Adipocyte (in vitro differentiated cells): ENCODE measurements around the gene PILRB.

ENCODE experiments used
- DNase-seq: peaks from one replicate; pipeline ENCODE4 v3.0.0-alpha.2; 2015; ENCODE audit warnings: low read depth
- H3K27me3 ChIP-seq: replicated peaks from 2 replicates; pipeline ENCODE4 v1.7.0; 2013; ENCODE audit warnings: mild to moderate bottlenecking, low read length, moderate library complexity; ENCODE audit not compliant: control insufficient read depth, insufficient read depth
- H3K36me3 ChIP-seq: 2 replicates; pipeline ENCODE4 v1.7.0; 2013; ENCODE audit warnings: low read length, mild to moderate bottlenecking, moderate library complexity; ENCODE audit not compliant: control insufficient read depth, insufficient read depth, severe bottlenecking
- H3K4me1 ChIP-seq: 2 replicates; pipeline ENCODE4 v1.7.0; 2013; ENCODE audit warnings: mild to moderate bottlenecking, low read length, moderate library complexity; ENCODE audit not compliant: control insufficient read depth, insufficient read depth
- H3K4me3 ChIP-seq: 2 replicates; pipeline ENCODE4 v1.7.0; 2013; ENCODE audit warnings: mild to moderate bottlenecking, low read length, moderate library complexity
- H3K9ac ChIP-seq: 2 replicates; pipeline ENCODE4 v1.7.0; 2013; ENCODE audit warnings: mild to moderate bottlenecking, low read length, moderate library complexity
- H3K9me3 ChIP-seq: 2 replicates; pipeline ENCODE4 v1.7.0; 2013; ENCODE audit warnings: mild to moderate bottlenecking, low read length, moderate library complexity; ENCODE audit not compliant: control insufficient read depth

Gene PILRB

GRCh38 chr7:100398239-100398638 lies 40.3 kb downstream of the PILRB start:
- no peak for DNase-seq
- Histone ChIP-seq H3K36me3 (no peaks in the 10 kb centered on the region), H3K4me1 (peaks cover 14% of the 10 kb centered on the region), H3K9me3 (no peaks in the 10 kb centered on the region), H3K9ac (no peak overlapping the region), H3K4me3 (no peak overlapping the region), H3K27me3 (peaks cover 7% of the 10 kb centered on the region)

GRCh38 chr7:100400041-100400440 lies 42.1 kb downstream of the PILRB start:
- H3K9me3 ChIP-seq, result no peaks in the 10 kb centered on the region
- H3K36me3 ChIP-seq, result no peaks in the 10 kb centered on the region
- no peak overlapping the region for H3K4me3 ChIP-seq
- H3K9ac ChIP-seq, result no peak overlapping the region
- peaks cover 14% of the 10 kb centered on the region for H3K4me1 ChIP-seq
- DNase-seq, result no peak
- peaks cover 7% of the 10 kb centered on the region for H3K27me3 ChIP-seq

DNA sequence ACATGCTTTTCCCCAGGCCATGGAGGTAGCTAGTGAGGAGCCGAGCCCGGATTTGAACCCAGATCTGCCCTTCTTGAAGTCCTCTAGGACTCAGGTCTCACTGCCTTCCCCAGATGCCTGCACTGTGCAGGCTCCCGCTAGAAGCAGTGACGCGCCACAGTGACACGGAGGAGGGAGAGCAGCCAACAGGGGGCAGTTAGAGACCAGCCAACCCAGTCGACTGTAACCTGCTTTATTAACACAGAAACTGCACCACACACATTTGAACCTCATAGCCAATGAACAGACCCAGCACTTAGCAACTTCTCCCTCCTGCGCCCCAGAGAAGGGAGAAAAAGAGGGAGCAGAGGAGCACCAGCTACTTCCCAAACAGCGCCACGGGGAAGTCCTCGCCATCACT lies 42.7 kb downstream of the PILRB start:
- Histone ChIP-seq H3K36me3 (no peaks in the 10 kb centered on the region), H3K9ac (no peak overlapping the region), H3K27me3 (peaks cover 7% of the 10 kb centered on the region), H3K4me3 (no peak overlapping the region), H3K9me3 (no peaks in the 10 kb centered on the region), H3K4me1 (peaks cover 14% of the 10 kb centered on the region)
- no peak for DNase-seq

DNA sequence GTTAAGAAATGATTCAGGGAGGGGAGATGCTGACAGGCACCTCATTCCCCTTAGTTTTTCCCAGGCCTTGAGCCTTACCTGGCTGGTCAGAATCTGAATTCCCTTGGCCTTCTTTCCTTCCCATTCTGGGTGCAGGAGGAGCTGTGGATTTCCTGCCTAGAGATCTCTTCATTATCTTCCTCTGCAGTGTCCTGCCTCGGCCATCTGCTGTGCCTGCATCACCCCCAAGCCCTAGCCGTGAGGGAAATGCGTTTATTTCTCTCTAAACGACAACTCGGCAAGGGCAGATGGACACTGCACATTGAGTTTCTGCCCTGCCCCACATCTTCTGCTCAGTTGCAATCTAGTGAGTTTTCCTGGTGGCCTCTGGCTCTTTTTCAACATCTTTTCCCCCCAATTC lies 43.9 kb downstream of the PILRB start:
- Histone ChIP-seq H3K9ac (no peak overlapping the region), H3K27me3 (peaks cover 7% of the 10 kb centered on the region), H3K4me3 (no peak overlapping the region), H3K4me1 (peaks cover 15% of the 10 kb centered on the region), H3K36me3 (no peaks in the 10 kb centered on the region), H3K9me3 (no peaks in the 10 kb centered on the region)
- no peak for DNase-seq

- Histone ChIP-seq H3K36me3 (no peaks in the 10 kb centered on the region), H3K27me3 (peaks cover 7% of the 10 kb centered on the region), H3K4me1 (peaks cover 16% of the 10 kb centered on the region), H3K4me3 (no peak overlapping the region), H3K9ac (no peak overlapping the region), H3K9me3 (no peaks in the 10 kb centered on the region)
- no peak for DNase-seq
Observed at GRCh38 chr7:100402241-100402640, 44.3 kb downstream of the PILRB start.

GRCh38 chr7:100406767-100407166 lies 48.9 kb downstream of the PILRB start:
- Histone ChIP-seq H3K27me3 (peaks cover 13% of the 10 kb centered on the region), H3K9me3 (no peaks in the 10 kb centered on the region), H3K4me3 (no peak overlapping the region), H3K9ac (peak overlapping the region; percentile 35), H3K4me1 (peaks cover 13% of the 10 kb centered on the region), H3K36me3 (no peaks in the 10 kb centered on the region)
- DNase-seq, result no peak

DNA sequence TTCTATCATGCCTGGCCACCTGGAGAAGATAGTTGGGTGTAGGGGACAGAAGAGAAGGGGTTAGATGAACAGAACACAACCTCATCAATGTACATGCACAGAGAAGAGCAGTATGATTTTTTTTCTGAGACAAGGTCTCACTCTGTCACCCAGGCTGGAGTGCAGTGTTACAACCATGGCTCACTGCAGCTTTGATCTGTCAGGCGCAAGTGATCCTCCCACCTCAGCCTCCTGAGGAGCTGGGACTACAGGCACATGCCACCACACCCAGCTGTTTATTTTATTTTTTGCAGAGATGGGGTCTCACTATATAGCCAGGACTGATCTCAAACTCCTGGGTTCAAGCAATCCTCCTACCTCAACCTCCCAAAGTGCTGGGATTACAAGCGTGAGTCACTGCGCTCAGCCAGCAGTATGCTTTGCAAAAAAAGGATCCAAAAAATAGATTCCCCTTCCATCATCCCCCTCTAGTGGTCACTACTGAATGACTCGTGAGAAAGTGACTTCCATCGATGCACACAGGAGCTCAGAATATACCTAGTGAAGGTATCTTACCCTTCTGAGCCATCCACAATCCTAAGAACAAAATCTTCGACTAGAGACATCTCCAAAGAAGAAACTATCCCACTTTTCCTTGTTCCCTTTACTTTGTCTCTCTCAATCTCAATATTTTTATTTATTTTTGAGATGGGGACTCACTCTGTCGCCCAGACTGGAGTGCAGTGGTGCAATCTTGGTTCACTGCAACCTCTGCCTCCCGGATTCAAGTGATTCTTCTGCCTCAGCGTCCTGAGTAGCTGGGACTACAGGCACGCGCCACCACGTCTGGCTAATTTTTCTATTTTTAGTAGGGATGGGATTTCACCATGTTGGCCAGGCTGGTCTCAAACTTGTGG lies 49.6 kb downstream of the PILRB start:
- Histone ChIP-seq H3K9ac (peak overlapping the region; percentile 35), H3K36me3 (no peaks in the 10 kb centered on the region), H3K4me3 (no peak overlapping the region), H3K27me3 (peaks cover 13% of the 10 kb centered on the region), H3K9me3 (no peaks in the 10 kb centered on the region), H3K4me1 (peaks cover 13% of the 10 kb centered on the region)
- DNase-seq, result peak; percentile 91

DNA sequence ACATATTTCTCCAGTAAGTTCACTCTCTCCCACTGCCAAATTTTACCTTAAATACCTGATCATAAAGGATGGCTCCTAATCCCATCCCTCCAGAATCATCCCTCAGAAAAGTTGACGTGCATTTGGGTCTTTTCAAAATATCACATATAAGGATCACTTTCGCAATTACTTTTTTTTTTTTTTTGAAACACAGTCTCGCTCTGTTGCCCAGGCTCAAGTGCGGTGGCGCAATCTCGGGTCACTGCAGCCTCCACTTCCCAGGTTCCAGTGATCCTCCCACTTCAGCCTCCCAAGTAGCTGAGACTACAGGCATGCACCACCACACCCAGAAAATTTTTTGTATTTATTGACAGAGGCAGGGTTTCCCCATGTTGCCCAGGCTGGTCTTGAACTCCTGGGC lies 53.2 kb downstream of the PILRB start:
- DNase-seq, result no peak
- Histone ChIP-seq H3K4me3 (no peak overlapping the region), H3K9ac (no peak overlapping the region), H3K9me3 (no peaks in the 10 kb centered on the region), H3K4me1 (peaks cover 13% of the 10 kb centered on the region), H3K36me3 (peaks cover 4% of the 10 kb centered on the region), H3K27me3 (peaks cover 13% of the 10 kb centered on the region)

GRCh38 chr7:100413346-100413745 lies 55.4 kb downstream of the PILRB start:
- Histone ChIP-seq H3K4me1 (no peaks in the 10 kb centered on the region), H3K36me3 (peaks cover 4% of the 10 kb centered on the region), H3K9ac (no peak overlapping the region), H3K4me3 (no peak overlapping the region), H3K27me3 (peaks cover 13% of the 10 kb centered on the region), H3K9me3 (no peaks in the 10 kb centered on the region)
- DNase-seq, result no peak

DNA sequence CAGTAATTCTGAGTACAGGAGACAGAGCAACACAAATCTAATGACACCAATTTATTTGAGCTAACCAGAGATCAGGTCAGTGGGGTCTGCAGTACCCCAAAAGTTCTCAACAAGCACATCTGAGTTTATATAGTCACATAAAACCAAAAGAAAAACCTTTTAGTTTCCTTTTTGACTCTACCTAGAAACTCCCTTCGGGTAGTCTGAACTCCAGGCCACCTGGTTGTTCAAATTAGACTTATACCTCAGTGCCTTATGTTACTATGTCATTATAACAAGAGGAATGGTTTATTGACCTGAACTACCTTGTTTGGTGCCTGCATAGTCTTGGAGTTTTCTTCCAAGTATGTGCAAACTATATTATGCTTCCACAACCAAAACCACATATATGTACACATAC lies 56.0 kb downstream of the PILRB start:
- Histone ChIP-seq H3K4me3 (no peak overlapping the region), H3K4me1 (peaks cover 1% of the 10 kb centered on the region), H3K27me3 (peaks cover 13% of the 10 kb centered on the region), H3K9me3 (no peaks in the 10 kb centered on the region), H3K9ac (no peak overlapping the region), H3K36me3 (peaks cover 4% of the 10 kb centered on the region)
- DNase-seq, result no peak

GRCh38 chr7:100415448-100415847 lies 57.5 kb downstream of the PILRB start:
- no peak overlapping the region for H3K9ac ChIP-seq
- no peaks in the 10 kb centered on the region for H3K9me3 ChIP-seq
- no peak overlapping the region for H3K4me3 ChIP-seq
- peaks cover 14% of the 10 kb centered on the region for H3K4me1 ChIP-seq
- H3K27me3 ChIP-seq, result peaks cover 4% of the 10 kb centered on the region
- H3K36me3 ChIP-seq, result peaks cover 4% of the 10 kb centered on the region
- DNase-seq, result no peak
